Cardiac fibroblast (primary cell): ENCODE measurements around the gene MRPS25.

Experiments used
- DNase-seq, 2 donors: peaks; one replicate each; pipeline versions ENCODE4 v3.0.0 to v3.0.0-alpha.2; 2010; ENCODE audit warnings: low read depth in 2 of 2
- H3K4me3 ChIP-seq, 2 donors: replicated peaks in 1 of 2; 1 replicate in 1 of 2; 2 replicates in 1 of 2; pipeline ENCODE4 v1.5.1; 2011; ENCODE audit warnings: low read depth in 2 of 2, low read length in 2 of 2, mild to moderate bottlenecking in 2 of 2, moderate library complexity in 1 of 2
- TF ChIP-seq, protein P1 (sequence below): IDR thresholded peaks from one replicate; pipeline ENCODE4 v1.5.1; 2011; ENCODE audit warnings: low read depth, mild to moderate bottlenecking, low read length, inconsistent platforms

MRPS25 gene

DNA sequence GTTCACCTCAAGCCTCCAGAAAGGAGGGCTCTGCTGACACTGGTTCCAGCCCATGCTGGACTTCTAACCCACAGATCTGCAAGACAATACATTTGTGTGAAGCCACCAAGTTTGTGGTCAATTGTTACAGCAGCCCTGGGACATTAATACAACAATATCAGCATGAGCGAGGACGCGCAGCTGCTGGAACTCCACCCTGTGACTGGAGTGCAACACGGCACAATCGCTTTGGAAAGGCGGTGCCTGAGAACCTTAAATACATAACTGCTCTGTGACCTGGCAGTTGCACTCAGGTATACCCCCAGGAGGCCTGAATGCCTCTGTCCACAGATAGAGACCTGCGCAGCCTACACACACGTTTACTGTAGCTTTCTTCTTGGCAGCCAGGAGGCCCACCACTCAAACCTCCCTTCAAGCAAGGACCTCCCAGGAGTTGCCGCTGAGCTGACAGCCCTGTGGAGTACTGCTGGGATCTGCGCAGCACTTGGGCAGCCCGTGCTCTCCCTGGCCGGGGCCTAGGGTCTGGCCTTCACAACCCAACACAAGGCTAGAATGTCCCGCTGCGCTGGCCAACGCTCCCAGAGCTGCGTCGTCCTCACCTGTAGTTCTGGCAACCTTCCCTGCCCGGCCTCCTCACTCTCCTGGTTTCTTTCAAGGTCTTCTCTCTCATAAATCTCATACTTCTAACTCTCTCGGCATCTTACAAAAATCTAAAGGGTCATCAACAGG is 8.3 kb downstream of the MRPS25 start:
- no peak overlapping the region for H3K4me3 ChIP-seq
- DNase-seq = no peak
- TF ChIP-seq, protein P1, sequence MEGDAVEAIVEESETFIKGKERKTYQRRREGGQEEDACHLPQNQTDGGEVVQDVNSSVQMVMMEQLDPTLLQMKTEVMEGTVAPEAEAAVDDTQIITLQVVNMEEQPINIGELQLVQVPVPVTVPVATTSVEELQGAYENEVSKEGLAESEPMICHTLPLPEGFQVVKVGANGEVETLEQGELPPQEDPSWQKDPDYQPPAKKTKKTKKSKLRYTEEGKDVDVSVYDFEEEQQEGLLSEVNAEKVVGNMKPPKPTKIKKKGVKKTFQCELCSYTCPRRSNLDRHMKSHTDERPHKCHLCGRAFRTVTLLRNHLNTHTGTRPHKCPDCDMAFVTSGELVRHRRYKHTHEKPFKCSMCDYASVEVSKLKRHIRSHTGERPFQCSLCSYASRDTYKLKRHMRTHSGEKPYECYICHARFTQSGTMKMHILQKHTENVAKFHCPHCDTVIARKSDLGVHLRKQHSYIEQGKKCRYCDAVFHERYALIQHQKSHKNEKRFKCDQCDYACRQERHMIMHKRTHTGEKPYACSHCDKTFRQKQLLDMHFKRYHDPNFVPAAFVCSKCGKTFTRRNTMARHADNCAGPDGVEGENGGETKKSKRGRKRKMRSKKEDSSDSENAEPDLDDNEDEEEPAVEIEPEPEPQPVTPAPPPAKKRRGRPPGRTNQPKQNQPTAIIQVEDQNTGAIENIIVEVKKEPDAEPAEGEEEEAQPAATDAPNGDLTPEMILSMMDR = no peak

DNA sequence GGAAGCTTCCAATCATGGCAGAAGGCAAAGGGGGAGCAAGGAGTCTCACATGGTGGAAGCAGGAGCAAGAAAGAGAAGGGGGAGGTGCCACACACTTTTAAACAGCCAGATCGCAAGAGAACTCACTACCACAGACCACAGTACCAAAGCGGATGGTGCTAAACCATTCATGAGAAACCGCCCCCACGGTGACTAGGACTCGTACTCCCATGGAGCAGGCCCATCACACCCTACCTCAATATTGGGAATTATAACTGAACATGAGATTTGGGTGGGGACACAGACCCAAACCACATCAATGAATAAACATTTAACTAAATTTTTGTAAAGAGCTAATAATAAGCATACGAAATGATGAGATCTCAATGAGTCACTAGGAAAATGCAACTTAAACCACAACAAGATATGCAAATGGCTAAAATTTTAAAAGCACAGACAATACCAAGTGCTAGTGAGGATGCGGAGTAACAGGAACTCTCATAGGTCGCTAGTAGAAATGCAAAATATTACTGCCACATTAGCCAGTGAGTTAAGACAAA is 10.0 kb downstream of the MRPS25 start:
- TF ChIP-seq, protein P1 = no peak
- H3K4me3 ChIP-seq = no peak overlapping the region
- peak in 1 of 2 donors; percentile 63 for DNase-seq

DNA sequence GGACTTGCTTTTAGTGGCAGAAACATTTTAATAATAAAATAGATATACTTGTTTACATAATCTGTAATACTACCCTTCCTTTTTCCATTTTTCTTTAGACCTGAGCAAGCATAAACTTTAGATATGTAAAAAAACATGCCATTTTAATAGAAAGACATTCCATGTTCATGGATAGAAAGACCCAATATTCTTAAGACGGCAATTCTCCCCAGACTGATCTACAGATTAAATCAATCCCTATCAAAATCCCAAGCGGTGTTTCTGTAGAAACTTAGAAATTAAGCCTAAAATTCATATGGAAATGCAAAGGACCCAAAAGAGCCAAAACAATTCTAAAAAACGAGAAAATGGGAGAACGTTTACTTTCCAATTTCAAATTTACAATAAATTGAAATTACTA is 11.6 kb downstream of the MRPS25 start:
- TF ChIP-seq, protein P1 = no peak
- DNase-seq = no peak
- no peak overlapping the region for H3K4me3 ChIP-seq

DNA sequence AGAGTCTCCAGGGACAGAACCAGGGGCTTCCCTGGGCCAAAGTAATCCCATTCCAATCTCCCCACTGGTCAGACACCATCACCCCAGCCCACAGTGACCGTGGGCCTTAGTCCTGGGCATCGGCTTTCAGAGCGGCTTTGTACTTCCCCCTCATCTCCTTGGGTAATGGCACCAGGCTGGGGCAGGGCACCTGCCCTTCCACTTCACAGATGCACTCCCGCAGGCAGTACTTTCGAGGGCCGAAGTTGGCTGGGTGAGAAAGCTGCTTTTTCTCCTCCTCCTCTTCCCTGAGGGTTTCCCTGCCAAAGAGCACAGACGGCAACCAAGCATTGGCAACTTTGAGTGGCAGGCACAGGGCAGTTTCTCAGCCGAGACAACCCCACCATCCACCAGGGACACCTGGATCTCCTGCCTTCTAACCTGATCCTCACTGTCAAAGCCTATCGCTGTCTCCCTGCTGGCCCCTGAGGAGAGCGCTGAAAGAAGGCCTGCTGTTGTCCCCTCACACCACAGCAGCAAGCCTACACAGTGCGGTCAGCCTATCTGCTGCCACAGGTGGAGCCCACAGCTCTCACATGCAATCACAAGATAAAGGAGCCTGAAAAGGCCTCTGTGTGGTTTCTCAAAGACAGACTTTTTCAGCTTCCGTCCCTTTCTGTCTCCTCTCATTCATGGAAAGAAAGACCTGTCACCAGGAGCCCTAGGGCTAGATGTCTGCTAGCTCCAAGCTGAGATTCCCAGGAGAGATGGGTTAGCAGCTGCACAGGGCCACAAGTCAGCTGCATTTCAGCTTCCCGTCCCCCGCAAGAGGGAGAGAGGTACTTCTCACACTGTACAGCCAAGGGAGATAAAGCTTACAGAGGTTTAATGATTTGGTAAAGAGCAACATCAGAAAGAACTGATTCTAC is 12.5 kb downstream of the MRPS25 start:
- H3K4me3 ChIP-seq = no peak overlapping the region
- no peak for DNase-seq
- TF ChIP-seq, protein P1 = no peak

DNA sequence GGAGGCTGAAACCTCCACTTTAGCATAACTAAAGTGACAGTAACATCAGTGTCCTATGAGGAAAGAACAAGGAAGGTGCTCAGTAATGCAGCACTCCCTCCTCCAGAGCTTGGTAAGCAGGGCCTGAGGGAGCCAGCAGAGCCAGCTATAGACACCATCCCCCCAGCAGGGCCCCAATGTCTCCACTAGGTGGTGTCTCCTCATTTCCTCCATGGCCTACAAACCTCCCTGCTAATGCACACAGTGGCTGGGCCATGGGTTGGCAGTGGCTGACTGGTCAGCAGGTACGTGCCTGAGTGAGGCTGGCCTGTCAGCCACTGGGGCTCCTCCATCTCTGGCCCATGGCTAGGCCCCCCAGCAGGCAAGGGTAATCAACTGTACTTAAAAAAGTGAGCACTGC is 13.6 kb downstream of the MRPS25 start:
- peak; percentile 41 to 59 for DNase-seq

DNA sequence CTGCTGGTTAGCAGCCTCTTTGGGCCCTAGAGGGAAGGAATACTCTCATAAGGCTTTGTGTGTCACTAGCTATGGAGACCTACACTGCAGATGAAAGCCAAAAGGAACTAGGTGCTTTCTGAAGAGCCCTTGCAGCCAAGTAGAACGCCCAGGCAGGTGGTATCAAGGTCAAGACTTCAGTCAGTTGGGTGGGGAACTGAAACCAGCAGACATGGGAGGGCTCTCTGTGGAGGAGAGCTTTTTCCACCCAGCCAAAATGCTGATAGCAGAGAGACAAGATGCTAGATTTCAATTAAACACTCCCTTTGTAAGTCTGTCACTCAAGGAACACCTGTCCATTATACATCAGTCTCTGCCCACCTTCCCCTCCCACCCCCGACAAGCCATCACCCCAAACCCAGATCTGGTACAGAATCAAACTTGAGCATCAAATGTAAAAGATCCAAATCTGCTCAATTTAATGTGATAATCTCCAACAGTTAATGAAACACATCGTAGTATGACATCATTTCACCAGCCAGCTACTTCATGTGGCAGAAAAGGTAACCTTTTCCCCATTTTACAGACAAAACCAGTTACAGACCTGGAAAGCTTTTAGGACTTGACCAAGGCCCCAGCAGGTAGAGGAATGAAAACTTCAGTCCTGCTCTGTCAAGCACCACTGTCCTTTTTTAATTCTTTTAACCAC is 14.6 kb downstream of the MRPS25 start:
- DNase-seq = no peak
- no peak overlapping the region for H3K4me3 ChIP-seq
- TF ChIP-seq, protein P1 = no peak

More for the DNA sequence above, 13.6 kb downstream of the MRPS25 start:
- TF ChIP-seq, protein P1 = peak; percentile 79
- H3K4me3 ChIP-seq = no peak overlapping the region
